WTC11 (cell line): ENCODE measurements around the gene CNN2. TPM values are rescaled to one million over a fixed set of nuclear protein-coding genes. Genes with fewer than 3 reads are reported as not detected.
A peak's percentile ranks its signal among the peaks of the same experiment; 100 is the strongest.

Experiments
- ATAC-seq: fragments of 200-7000 bp; cut with Tn5 transposase; 2 replicates; pipeline ENCODE4 v1.10.0; 2021; ENCODE audit warnings: mild to moderate bottlenecking, moderate library complexity
- CTCF ChIA-PET: fragments of 300-600 bp; sonication (Branson Sonifier 250); formaldehyde crosslinking; loops from one replicate; lab custom pipeline; 2021; ENCODE audit warnings: antibody characterized with exemption; lab: Charles Lee
- POLR2A ChIA-PET: fragments of 350-600 bp; sonication (Branson Sonifier 250); formaldehyde crosslinking; loops from one replicate; lab custom pipeline; 2021; ENCODE audit warnings: antibody characterized with exemption; lab: Charles Lee
- DNase-seq: peaks from one replicate; pipeline ENCODE4 v3.0.0; 2021; ENCODE audit warnings: low spot score
- H3K27ac Mint-ChIP-seq: 2 replicates; pipeline ENCODE4 v1.8.0; 2021; ENCODE audit warnings: mixed read lengths
- H3K27me3 Mint-ChIP-seq: 2 replicates; pipeline ENCODE4 v1.8.0; 2021; ENCODE audit warnings: low read depth, mild to moderate bottlenecking, moderate library complexity, mixed read lengths
- H3K36me3 Mint-ChIP-seq: 2 replicates; pipeline ENCODE4 v1.8.0; 2021; ENCODE audit warnings: mixed read lengths
- H3K4me1 Mint-ChIP-seq: 2 replicates; pipeline ENCODE4 v1.8.0; 2022; ENCODE audit warnings: mixed read lengths
- H3K4me3 Mint-ChIP-seq: 2 replicates; pipeline ENCODE4 v1.8.0; 2021; ENCODE audit warnings: mild to moderate bottlenecking, moderate library complexity, mixed read lengths
- H3K9me3 Mint-ChIP-seq: 2 replicates; pipeline ENCODE4 v1.8.0; 2021; ENCODE audit warnings: mixed read lengths
- CREM ChIP-seq: sonication (generic); formaldehyde crosslinking; IDR thresholded peaks from 2 replicates; pipeline ENCODE4 v1.8.1; 2022; ENCODE audit warnings: mild to moderate bottlenecking, missing genetic modification reagents, moderate library complexity
- ETV6 ChIP-seq: sonication (generic); formaldehyde crosslinking; IDR thresholded peaks from 2 replicates; pipeline ENCODE4 v1.8.1; 2022; ENCODE audit warnings: mild to moderate bottlenecking, missing genetic modification reagents
- GTF2I ChIP-seq: fragments of 250-450 bp; sonication (Bioruptor Pico); conservative IDR thresholded peaks from 2 replicates; pipeline ENCODE4 v1.4.0; 2021; ENCODE audit warnings: mild to moderate bottlenecking
- JAZF1 ChIP-seq: fragments of 250-450 bp; sonication (Bioruptor Pico); IDR thresholded peaks from 2 replicates; pipeline ENCODE4 v1.9.0; 2021; ENCODE audit warnings: moderate library complexity, mild to moderate bottlenecking, inconsistent platforms
- NFATC4 ChIP-seq: fragments of 250-450 bp; sonication (Bioruptor Pico); IDR thresholded peaks from 2 replicates; pipeline ENCODE4 v1.9.0; 2021; ENCODE audit warnings: mild to moderate bottlenecking
- OVOL2 ChIP-seq: fragments of 250-450 bp; sonication (Bioruptor Pico); IDR thresholded peaks from 2 replicates; pipeline ENCODE4 v1.9.0; 2021; ENCODE audit warnings: mild to moderate bottlenecking, borderline replicate concordance
- RORB ChIP-seq: fragments of 250-450 bp; sonication (Bioruptor Pico); IDR thresholded peaks from 2 replicates; pipeline ENCODE4 v1.9.0; 2021; ENCODE audit warnings: mild to moderate bottlenecking
- SP1 ChIP-seq: sonication (generic); formaldehyde crosslinking; conservative IDR thresholded peaks from 2 replicates; pipeline ENCODE4 v1.8.1; 2022; ENCODE audit warnings: missing genetic modification reagents
- ZNF671 ChIP-seq: fragments of 250-450 bp; sonication (Bioruptor Pico); IDR thresholded peaks from 2 replicates; pipeline ENCODE4 v1.8.0; 2021; ENCODE audit warnings: mild to moderate bottlenecking
- total RNA-seq: library from RNA; stranded (reverse); gene quantifications from 3 replicates; pipeline ENCODE4 v1.2.3, GENCODE V29; 2021
- TF ChIP-seq, protein P1 (sequence below): fragments of 250-450 bp; sonication (Bioruptor Pico); IDR thresholded peaks from 2 replicates; pipeline ENCODE4 v1.9.0; 2021; ENCODE audit warnings: mild to moderate bottlenecking
- TF ChIP-seq, protein P2 (sequence below): sonication (generic); formaldehyde crosslinking; IDR thresholded peaks from 2 replicates; pipeline ENCODE4 v1.8.1; 2022; ENCODE audit warnings: low read depth, mild to moderate bottlenecking, moderate library complexity, missing genetic modification reagents, borderline replicate concordance
- TF ChIP-seq, protein P3 (sequence below): sonication (generic); formaldehyde crosslinking; IDR thresholded peaks from 2 replicates; pipeline ENCODE4 v1.8.0; 2022; ENCODE audit warnings: mild to moderate bottlenecking, missing genetic modification reagents
- TF ChIP-seq, protein P4 (sequence below): fragments of 250-450 bp; sonication (Bioruptor Pico); IDR thresholded peaks from 2 replicates; pipeline ENCODE4 v1.9.0; 2021; ENCODE audit warnings: mild to moderate bottlenecking, borderline replicate concordance
- TF ChIP-seq, protein P5 (sequence below): fragments of 250-450 bp; sonication (Bioruptor Pico); conservative IDR thresholded peaks from 2 replicates; pipeline ENCODE4 v1.9.0; 2021; ENCODE audit warnings: mild to moderate bottlenecking
- TF ChIP-seq, protein P6 (sequence below): sonication (generic); formaldehyde crosslinking; IDR thresholded peaks from 2 replicates; pipeline ENCODE4 v1.8.1; 2023; ENCODE audit warnings: mild to moderate bottlenecking, missing genetic modification reagents, moderate library complexity
- TF ChIP-seq, protein P7 (sequence below): sonication (generic); formaldehyde crosslinking; IDR thresholded peaks from 2 replicates; pipeline ENCODE4 v1.8.1; 2023; ENCODE audit warnings: mild to moderate bottlenecking, moderate library complexity, missing genetic modification reagents

Gene CNN2
- total RNA-seq, 1 experiment from 2014 or later: 390 TPM

DNA sequence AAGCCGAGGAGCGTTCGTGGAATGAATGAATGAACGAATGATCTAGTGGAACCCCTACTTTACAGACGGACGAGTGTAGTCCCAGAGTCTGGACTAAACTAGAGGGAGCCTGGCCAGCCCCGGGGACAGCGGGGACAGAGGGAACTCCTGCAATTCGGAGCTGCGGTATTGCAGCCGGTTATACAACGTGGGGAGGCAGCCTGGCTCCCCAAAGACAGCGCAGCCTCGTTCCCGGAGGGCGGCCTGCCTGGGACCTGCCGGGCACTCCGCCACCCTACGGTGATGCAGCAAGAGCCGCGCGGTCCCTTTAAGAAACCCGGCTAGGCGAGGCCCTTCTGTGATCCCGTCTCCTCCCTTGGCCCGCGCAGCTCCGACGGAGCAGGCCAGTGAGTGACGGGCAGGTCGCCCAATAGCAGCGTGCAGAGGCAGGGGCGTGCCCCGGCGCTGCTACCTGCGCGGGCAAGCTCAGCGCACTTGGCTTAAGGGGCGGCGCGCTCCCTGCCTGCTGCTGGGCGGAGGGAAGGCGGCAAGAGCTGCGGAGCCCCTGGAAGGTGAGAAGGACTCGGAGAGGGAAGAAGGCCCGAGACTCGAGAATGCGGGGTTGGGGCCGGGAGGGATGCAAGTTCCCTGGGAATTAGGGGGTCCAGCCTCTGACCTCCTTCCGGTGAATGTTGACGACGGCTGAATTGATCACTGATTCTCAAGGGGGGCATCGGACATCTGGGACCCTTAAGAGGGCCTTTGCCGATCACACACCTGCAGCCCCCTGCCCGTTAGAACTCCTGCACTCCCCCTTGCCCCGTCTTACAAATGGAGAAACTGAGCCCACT lies 13.5 kb downstream of the CNN2 start, which contains the start of gene ABCA7 (continued):
- TF ChIP-seq, protein P1, sequence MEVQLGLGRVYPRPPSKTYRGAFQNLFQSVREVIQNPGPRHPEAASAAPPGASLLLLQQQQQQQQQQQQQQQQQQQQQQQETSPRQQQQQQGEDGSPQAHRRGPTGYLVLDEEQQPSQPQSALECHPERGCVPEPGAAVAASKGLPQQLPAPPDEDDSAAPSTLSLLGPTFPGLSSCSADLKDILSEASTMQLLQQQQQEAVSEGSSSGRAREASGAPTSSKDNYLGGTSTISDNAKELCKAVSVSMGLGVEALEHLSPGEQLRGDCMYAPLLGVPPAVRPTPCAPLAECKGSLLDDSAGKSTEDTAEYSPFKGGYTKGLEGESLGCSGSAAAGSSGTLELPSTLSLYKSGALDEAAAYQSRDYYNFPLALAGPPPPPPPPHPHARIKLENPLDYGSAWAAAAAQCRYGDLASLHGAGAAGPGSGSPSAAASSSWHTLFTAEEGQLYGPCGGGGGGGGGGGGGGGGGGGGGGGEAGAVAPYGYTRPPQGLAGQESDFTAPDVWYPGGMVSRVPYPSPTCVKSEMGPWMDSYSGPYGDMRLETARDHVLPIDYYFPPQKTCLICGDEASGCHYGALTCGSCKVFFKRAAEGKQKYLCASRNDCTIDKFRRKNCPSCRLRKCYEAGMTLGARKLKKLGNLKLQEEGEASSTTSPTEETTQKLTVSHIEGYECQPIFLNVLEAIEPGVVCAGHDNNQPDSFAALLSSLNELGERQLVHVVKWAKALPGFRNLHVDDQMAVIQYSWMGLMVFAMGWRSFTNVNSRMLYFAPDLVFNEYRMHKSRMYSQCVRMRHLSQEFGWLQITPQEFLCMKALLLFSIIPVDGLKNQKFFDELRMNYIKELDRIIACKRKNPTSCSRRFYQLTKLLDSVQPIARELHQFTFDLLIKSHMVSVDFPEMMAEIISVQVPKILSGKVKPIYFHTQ (CRISPR knock-in tag): peak; percentile 82
- TF ChIP-seq ETV6 (peak; percentile 29; the same call in 1 of the 2 replicates), NFATC4 (CRISPR knock-in tag) (peak; percentile 91), JAZF1 (CRISPR knock-in tag) (no peak), OVOL2 (CRISPR knock-in tag) (0 out of 2 replicates have a peak, but pooled peaks have one; percentile 28)
- TF ChIP-seq, protein P2, sequence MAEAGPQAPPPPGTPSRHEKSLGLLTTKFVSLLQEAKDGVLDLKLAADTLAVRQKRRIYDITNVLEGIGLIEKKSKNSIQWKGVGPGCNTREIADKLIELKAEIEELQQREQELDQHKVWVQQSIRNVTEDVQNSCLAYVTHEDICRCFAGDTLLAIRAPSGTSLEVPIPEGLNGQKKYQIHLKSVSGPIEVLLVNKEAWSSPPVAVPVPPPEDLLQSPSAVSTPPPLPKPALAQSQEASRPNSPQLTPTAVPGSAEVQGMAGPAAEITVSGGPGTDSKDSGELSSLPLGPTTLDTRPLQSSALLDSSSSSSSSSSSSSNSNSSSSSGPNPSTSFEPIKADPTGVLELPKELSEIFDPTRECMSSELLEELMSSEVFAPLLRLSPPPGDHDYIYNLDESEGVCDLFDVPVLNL (CRISPR knock-in tag): 0 out of 2 replicates have a peak, but pooled peaks have one; percentile 56
- TF ChIP-seq, protein P3, sequence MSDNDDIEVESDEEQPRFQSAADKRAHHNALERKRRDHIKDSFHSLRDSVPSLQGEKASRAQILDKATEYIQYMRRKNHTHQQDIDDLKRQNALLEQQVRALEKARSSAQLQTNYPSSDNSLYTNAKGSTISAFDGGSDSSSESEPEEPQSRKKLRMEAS: peak; percentile 41
- TF ChIP-seq, protein P4, sequence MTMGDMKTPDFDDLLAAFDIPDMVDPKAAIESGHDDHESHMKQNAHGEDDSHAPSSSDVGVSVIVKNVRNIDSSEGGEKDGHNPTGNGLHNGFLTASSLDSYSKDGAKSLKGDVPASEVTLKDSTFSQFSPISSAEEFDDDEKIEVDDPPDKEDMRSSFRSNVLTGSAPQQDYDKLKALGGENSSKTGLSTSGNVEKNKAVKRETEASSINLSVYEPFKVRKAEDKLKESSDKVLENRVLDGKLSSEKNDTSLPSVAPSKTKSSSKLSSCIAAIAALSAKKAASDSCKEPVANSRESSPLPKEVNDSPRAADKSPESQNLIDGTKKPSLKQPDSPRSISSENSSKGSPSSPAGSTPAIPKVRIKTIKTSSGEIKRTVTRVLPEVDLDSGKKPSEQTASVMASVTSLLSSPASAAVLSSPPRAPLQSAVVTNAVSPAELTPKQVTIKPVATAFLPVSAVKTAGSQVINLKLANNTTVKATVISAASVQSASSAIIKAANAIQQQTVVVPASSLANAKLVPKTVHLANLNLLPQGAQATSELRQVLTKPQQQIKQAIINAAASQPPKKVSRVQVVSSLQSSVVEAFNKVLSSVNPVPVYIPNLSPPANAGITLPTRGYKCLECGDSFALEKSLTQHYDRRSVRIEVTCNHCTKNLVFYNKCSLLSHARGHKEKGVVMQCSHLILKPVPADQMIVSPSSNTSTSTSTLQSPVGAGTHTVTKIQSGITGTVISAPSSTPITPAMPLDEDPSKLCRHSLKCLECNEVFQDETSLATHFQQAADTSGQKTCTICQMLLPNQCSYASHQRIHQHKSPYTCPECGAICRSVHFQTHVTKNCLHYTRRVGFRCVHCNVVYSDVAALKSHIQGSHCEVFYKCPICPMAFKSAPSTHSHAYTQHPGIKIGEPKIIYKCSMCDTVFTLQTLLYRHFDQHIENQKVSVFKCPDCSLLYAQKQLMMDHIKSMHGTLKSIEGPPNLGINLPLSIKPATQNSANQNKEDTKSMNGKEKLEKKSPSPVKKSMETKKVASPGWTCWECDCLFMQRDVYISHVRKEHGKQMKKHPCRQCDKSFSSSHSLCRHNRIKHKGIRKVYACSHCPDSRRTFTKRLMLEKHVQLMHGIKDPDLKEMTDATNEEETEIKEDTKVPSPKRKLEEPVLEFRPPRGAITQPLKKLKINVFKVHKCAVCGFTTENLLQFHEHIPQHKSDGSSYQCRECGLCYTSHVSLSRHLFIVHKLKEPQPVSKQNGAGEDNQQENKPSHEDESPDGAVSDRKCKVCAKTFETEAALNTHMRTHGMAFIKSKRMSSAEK (CRISPR knock-in tag): peak; percentile 89; the same call in 1 of the 2 replicates
- TF ChIP-seq, protein P5, sequence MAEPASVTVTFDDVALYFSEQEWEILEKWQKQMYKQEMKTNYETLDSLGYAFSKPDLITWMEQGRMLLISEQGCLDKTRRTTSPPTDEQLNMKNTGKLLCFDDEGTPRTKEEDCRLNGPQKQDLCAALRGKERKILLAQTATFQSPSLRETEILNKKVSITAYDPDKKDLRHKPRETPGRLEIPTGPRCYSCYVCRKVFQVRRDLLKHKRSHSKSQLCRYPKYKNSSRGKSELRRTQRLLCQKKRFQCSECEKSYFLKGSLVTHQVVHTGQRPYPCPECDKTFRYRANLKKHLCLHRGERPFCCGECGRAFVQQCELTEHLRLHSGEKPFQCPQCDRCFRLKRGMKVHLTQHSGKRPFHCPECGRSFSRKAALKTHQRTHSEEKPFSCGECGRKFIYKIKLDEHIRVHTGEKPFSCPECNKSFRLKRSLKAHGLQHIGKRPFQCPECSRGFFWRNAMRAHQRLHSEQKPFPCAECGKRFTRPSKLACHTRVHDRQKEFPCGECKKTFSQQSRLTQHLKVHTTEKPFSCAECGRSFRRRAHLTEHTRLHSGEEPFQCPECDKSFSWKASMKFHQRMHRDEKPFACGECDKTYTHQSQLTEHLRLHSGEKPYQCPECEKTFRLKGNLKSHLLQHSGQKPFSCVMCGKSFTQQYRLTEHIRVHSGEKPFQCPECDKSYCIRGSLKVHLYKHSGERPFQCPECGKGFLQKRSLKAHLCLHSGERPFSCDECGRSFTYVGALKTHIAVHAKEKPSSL (CRISPR knock-in tag): peak; percentile 45; the same call in 1 of the 2 replicates

DNA sequence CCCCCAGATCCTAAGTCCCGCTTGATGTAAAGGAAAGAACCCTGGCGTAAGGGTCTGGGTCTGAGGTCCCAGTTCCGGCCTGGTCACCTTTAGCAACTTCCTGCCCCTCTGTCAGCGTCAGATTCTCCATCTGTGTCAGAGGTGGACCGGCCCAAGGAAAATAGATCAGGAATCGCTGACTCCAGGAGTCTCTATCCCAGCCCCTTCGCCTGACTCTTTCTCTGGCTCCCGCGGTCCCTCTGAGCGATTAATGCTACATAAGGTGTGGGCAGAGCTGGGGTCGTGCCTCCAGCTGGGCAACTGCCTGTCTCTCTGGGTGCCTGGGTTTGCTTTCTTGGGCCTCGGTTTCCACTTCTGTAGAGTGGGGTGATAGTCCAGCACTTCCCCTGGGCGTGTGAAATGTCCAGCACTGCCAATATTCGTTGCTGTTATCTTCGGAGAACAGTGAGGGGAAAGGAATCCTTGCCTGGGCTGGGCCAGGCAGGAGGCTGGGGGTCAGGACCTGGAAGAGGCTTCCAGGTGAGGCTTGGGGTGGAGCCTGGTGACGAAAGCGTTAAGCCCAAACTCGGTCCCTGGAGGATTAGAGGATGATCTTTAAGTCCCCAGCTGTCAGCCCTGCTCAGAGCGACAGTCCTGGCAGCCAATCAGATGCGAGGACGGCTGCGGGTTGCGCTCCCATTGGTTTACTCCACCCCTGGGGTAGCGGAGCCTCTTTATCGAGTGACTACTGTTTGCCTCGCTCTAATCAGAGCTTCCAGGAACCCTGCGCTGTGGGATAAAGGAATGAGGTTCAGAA lies 14.3 kb downstream of the CNN2 start:
- peaks cover 26% of the 10 kb centered on the region for H3K36me3 Mint-ChIP-seq
- peaks cover 12% of the 10 kb centered on the region for H3K4me1 Mint-ChIP-seq
- no peaks in the 10 kb centered on the region for H3K9me3 Mint-ChIP-seq
- DNase-seq (peak; percentile 95), ATAC-seq (peak; percentile 49)
- H3K27ac Mint-ChIP-seq: peak overlapping the region; percentile 83
- no peaks in the 10 kb centered on the region for H3K27me3 Mint-ChIP-seq
- peak overlapping the region; percentile 84 for H3K4me3 Mint-ChIP-seq
- ChIA-PET POLR2A (interaction anchor here (0.6 to 3.2 kb wide), 13 partner anchors 8 to 404 kb away, joined by 3 to 70 read pairs (median 4); partner anchors contain the start of genes ARHGAP45, CNN2 and RNU6-2), CTCF (interaction anchor here (0.6 to 3.4 kb wide), 12 partner anchors 8 to 184 kb away, joined by 3 to 29 read pairs (median 4); partner anchors contain the start of genes ARHGAP45 and CNN2)
- 0 out of 2 replicates have a peak, but pooled peaks have one; percentile 48 for TF ChIP-seq SP1
- TF ChIP-seq CREM (CRISPR knock-in tag): 0 out of 2 replicates have a peak, but pooled peaks have one; percentile 40
- TF ChIP-seq ZNF671 (CRISPR knock-in tag): no peak
- TF ChIP-seq GTF2I (CRISPR knock-in tag): peak; percentile 82; the same call in 1 of the 2 replicates
- no peak for TF ChIP-seq RORB (CRISPR knock-in tag)
- TF ChIP-seq, protein P5 (CRISPR knock-in tag): no peak
- TF ChIP-seq, protein P6, sequence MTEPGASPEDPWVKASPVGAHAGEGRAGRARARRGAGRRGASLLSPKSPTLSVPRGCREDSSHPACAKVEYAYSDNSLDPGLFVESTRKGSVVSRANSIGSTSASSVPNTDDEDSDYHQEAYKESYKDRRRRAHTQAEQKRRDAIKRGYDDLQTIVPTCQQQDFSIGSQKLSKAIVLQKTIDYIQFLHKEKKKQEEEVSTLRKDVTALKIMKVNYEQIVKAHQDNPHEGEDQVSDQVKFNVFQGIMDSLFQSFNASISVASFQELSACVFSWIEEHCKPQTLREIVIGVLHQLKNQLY (CRISPR knock-in tag): no peak
- TF ChIP-seq, protein P7, sequence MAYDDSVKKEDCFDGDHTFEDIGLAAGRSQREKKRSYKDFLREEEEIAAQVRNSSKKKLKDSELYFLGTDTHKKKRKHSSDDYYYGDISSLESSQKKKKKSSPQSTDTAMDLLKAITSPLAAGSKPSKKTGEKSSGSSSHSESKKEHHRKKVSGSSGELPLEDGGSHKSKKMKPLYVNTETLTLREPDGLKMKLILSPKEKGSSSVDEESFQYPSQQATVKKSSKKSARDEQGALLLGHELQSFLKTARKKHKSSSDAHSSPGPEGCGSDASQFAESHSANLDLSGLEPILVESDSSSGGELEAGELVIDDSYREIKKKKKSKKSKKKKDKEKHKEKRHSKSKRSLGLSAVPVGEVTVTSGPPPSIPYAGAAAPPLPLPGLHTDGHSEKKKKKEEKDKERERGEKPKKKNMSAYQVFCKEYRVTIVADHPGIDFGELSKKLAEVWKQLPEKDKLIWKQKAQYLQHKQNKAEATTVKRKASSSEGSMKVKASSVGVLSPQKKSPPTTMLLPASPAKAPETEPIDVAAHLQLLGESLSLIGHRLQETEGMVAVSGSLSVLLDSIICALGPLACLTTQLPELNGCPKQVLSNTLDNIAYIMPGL (CRISPR knock-in tag): peak; percentile 47; the same call in 1 of the 2 replicates
